Activated CD4-positive, alpha-beta memory T cell treated with anti-CD3 and anti-CD28 coated beads for 36 hours (primary cell): ENCODE results near the gene CARM1. TPM values are rescaled to one million over a fixed set of nuclear protein-coding genes. Genes with fewer than 3 reads are reported as not detected.

Source experiments
- CTCF ChIA-PET: fragments of 350-600 bp; sonication (Branson Sonifier 250); formaldehyde crosslinking; loops from one replicate; lab custom pipeline; 2021; ENCODE audit warnings: antibody characterized with exemption, inconsistent platforms; lab: Charles Lee
- POLR2A ChIA-PET: fragments of 350-600 bp; sonication (Branson Sonifier 250); formaldehyde crosslinking; loops from one replicate; lab custom pipeline; 2021; ENCODE audit warnings: antibody characterized with exemption; lab: Charles Lee
- DNase-seq: peaks from one replicate; pipeline ENCODE4 v3.0.0-alpha.2; 2020
- H3K27ac Mint-ChIP-seq: one replicate; pipeline ENCODE4 v1.8.0; 2021; ENCODE audit warnings: mixed read lengths
- H3K27me3 Mint-ChIP-seq: one replicate; pipeline ENCODE4 v1.8.0; 2021; ENCODE audit warnings: mixed read lengths
- H3K36me3 Mint-ChIP-seq: one replicate; pipeline ENCODE4 v1.8.0; 2021; ENCODE audit warnings: mixed read lengths
- H3K4me1 Mint-ChIP-seq: one replicate; pipeline ENCODE4 v1.8.0; 2021; ENCODE audit warnings: low read depth, mixed read lengths
- H3K4me3 Mint-ChIP-seq: one replicate; pipeline ENCODE4 v1.8.0; 2021; ENCODE audit warnings: mild to moderate bottlenecking, mixed read lengths
- H3K9me3 Mint-ChIP-seq: one replicate; pipeline ENCODE4 v1.8.0; 2021; ENCODE audit warnings: mixed read lengths
- intact Hi-C: fragments of 100-400 bp; cut with micrococcal nuclease; formaldehyde crosslinking; loops from one replicate; pipeline ENCODE4 v1.15.1; 2023
- total RNA-seq, 2 experiments: library from RNA; stranded (reverse); gene quantifications; one replicate each; pipeline ENCODE4 v1.2.3, GENCODE V29; 2021

Gene CARM1
- total RNA-seq = 10 to 100 TPM; 75.0 to 78.3 TPM

DNA sequence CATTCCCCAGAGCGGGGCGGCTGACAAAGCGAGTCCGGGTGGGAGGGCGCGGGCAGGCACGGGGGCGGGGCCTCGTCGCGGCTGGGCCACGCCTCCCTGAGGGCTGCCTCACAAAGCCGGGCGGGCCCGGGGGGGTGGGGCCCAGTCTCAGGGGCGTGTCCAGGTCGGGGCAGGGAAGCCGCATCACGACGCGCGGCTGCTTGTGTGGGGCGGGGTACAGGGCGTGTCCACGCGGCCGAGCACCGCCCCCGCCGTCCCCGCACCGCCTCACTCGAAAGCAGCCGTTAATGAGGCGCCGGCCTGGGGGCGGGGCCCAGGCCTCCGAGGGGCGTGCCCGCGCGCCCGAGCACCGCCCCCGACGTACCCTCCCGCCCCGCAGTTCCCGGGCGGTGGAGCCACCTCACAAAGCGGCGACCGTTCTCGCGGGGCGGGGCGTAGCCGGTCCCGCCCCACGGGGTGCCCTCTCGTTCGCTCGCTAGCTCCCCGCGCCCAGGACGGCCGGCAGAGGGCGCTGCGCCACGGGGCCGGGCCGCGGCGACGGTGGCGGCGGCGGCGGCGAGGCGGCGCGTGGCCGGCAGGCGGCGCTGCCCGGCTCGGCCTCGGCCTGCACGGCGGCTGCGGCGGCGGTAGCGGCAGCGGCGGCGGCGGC, at the start of gene CARM1:
Gene CARM1 (plus strand): TSS at position 599 of the 649 bp plus-strand sequence. CDS start 150 bp downstream, outside the sequence.
- CTCF ChIA-PET = interaction anchor here (0.5 to 4.1 kb wide), 17 partner anchors 9 to 570 kb away, joined by 3 to 30 read pairs (median 4); partner anchors contain the start of genes DNM2 and TMED1
- peak within 1 kb of the TSS; percentile 79 for H3K4me3 Mint-ChIP-seq
- peaks cover 25% of the 10 kb centered on the region for H3K4me1 Mint-ChIP-seq
- H3K27me3 Mint-ChIP-seq = no peaks in the 10 kb centered on the region
- peak; percentile 99 for DNase-seq
- intact Hi-C loops = loop anchor here (2.0 to 5.0 kb wide), 4 partner anchors 34 to 224 kb away; partner anchors contain the start of genes SMARCA4 and TMED1
- peak within 1 kb of the TSS; percentile 96 for H3K27ac Mint-ChIP-seq
- POLR2A ChIA-PET = interaction anchor here (0.6 to 1.0 kb wide), 4 partner anchors 35 to 367 kb away, joined by 3 to 4 read pairs (median 3); partner anchors contain the start of gene TMED1
- H3K36me3 Mint-ChIP-seq = peaks cover 3% of the 10 kb centered on the region
- H3K9me3 Mint-ChIP-seq = no peaks in the 10 kb centered on the region

DNA sequence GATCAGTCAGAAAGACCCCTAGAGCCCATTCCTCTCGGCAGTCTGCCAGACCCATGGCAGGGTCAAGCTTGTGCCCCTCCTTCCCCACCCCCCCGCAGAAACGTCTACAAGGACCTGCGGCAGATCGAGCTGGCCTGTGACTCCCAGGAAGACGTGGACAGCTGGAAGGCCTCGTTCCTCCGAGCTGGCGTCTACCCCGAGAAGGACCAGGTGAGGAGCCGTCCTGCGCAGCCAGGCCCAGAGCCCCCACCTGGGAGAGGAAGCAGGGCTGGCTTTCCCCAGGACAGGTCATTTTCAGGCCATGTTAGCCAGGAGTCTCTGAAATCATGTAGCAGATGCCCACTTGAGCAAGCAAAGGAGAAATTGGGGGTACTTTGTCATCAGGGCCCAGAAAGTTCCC, 47.7 kb upstream of the CARM1 start:
- H3K27me3 Mint-ChIP-seq = no peaks in the 10 kb centered on the region

GRCh38 chr19:10826231-10826630, 45.1 kb upstream of the CARM1 start:
- Mint-ChIP-seq H3K27ac (no peak overlapping the region), H3K9me3 (no peaks in the 10 kb centered on the region), H3K4me1 (no peaks in the 10 kb centered on the region), H3K36me3 (peaks cover 15% of the 10 kb centered on the region), H3K4me3 (no peak overlapping the region), H3K27me3 (no peaks in the 10 kb centered on the region)
- no peak for DNase-seq
- intact Hi-C loops = no loop called here
- ChIA-PET POLR2A (no interaction called here), CTCF (interaction anchor here (0.6 to 1.8 kb wide), 3 partner anchors 38 to 633 kb away, joined by 4 to 7 read pairs (median 4); no protein-coding TSS in a partner anchor)

More for the DNA sequence above, 47.7 kb upstream of the CARM1 start:
- ChIA-PET POLR2A (interaction anchor here (0.6 to 1.9 kb wide), 3 partner anchors 12 to 559 kb away, joined by 3 to 4 read pairs (median 3); partner anchors contain the start of gene TMED1), CTCF (interaction anchor here (2.3 kb wide), 1 partner anchor 41 kb away, joined by 8 read pairs; no protein-coding TSS in a partner anchor)
- Mint-ChIP-seq H3K27ac (no peak overlapping the region), H3K9me3 (no peaks in the 10 kb centered on the region), H3K4me1 (no peaks in the 10 kb centered on the region), H3K4me3 (no peak overlapping the region), H3K36me3 (peaks cover 32% of the 10 kb centered on the region)
- DNase-seq = no peak
- intact Hi-C loops = no loop called here

- ChIA-PET CTCF (interaction anchor here (1.0 to 1.8 kb wide), 2 partner anchors 32 to 37 kb away, joined by 3 to 7 read pairs; no protein-coding TSS in a partner anchor), POLR2A (no interaction called here)
- Mint-ChIP-seq H3K27me3 (no peaks in the 10 kb centered on the region), H3K4me3 (no peak overlapping the region), H3K27ac (no peak overlapping the region), H3K9me3 (no peaks in the 10 kb centered on the region), H3K4me1 (no peaks in the 10 kb centered on the region), H3K36me3 (peaks cover 15% of the 10 kb centered on the region)
- intact Hi-C loops = no loop called here
- DNase-seq = no peak
Measured at GRCh38 chr19:10826846-10827245, 44.5 kb upstream of the CARM1 start.

- DNase-seq = no peak
- peaks cover 11% of the 10 kb centered on the region for H3K36me3 Mint-ChIP-seq
- no peak overlapping the region for H3K27ac Mint-ChIP-seq
- no peaks in the 10 kb centered on the region for H3K4me1 Mint-ChIP-seq
- H3K27me3 Mint-ChIP-seq = no peaks in the 10 kb centered on the region
- H3K9me3 Mint-ChIP-seq = no peaks in the 10 kb centered on the region
- H3K4me3 Mint-ChIP-seq = no peak overlapping the region
- POLR2A ChIA-PET = no interaction called here
- intact Hi-C loops = no loop called here
- CTCF ChIA-PET = interaction anchor here (1.8 to 1.9 kb wide), 2 partner anchors 35 to 111 kb away, joined by 8 to 12 read pairs; partner anchors contain the start of gene DNM2
Measured at GRCh38 chr19:10828981-10829821, 42.2 kb upstream of the CARM1 start.

DNA sequence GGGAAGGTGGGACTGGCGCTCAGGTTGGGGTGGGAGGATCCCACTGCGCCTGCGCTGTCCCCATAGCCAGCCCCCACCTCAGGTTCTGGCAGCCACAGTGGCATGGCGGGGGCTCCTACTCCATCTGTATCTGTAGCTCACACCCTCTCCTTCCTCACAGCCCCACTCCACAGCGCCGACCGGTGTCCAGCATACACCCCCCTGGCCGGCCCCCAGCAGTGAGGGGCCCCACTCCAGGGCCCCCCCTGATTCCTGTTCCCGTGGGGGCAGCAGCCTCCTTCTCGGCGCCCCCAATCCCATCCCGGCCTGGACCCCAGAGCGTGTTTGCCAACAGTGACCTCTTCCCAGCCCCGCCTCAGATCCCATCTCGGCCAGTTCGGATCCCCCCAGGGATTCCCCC, 41.4 kb upstream of the CARM1 start:
- H3K27me3 Mint-ChIP-seq = no peaks in the 10 kb centered on the region
- intact Hi-C loops = no loop called here
- H3K27ac Mint-ChIP-seq = no peak overlapping the region
- peaks cover 9% of the 10 kb centered on the region for H3K36me3 Mint-ChIP-seq
- H3K4me3 Mint-ChIP-seq = no peak overlapping the region
- no peaks in the 10 kb centered on the region for H3K4me1 Mint-ChIP-seq
- POLR2A ChIA-PET = no interaction called here
- CTCF ChIA-PET = interaction anchor here (1.8 to 1.9 kb wide), 2 partner anchors 34 to 112 kb away, joined by 8 to 12 read pairs; partner anchors contain the start of gene DNM2
- DNase-seq = no peak
- no peaks in the 10 kb centered on the region for H3K9me3 Mint-ChIP-seq

GRCh38 chr19:10830370-10830769, 41.0 kb upstream of the CARM1 start:
- Mint-ChIP-seq H3K4me3 (no peak overlapping the region), H3K27ac (no peak overlapping the region), H3K27me3 (no peaks in the 10 kb centered on the region), H3K9me3 (no peaks in the 10 kb centered on the region), H3K4me1 (peaks cover 1% of the 10 kb centered on the region), H3K36me3 (peaks cover 10% of the 10 kb centered on the region)
- no peak for DNase-seq
- CTCF ChIA-PET = no interaction called here
- intact Hi-C loops = no loop called here
- POLR2A ChIA-PET = no interaction called here

DNA sequence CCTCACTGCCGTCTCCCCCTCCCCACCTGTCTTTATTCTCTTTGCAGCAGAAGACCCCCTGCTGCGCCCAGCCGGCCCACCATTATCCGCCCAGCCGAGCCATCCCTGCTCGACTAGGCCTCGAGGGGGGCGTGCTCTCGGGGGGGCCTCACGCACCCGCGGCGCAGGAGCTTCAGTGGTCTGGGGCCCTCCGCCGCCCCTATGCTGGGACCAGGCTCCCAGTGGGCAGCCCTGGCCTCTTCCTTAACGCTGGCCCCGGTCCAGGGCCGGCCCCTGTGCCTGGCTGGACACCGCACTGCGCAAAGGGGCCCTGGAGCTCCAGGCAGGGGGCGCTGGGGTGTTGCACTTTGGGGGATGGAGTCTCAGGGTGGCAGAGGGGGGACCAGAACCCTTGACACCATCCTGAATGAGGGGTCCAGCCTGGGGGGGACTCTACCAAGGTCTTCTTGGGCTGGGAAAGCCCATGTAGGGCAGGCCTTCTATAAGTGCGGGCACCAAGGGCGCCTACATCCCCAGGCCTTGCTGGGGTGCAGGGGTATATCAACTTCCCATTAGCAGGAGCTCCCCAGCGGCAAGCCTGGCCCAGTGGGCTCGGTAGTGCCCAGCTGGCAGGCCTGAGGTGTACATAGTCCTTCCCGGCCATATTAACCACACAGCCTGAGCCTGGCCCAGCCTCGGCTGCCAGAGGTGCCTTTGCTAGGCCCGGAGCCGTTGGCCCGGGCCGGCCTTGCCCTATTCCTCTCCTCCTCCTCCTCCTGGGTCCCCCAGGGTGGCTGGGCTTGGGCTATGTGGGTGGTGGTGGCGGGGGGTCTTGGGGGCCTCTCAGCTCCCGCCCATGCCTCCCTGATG, 40.2 kb upstream of the CARM1 start:
- ChIA-PET POLR2A (no interaction called here), CTCF (interaction anchor here (1.6 kb wide), 1 partner anchor 33 kb away, joined by 4 read pairs; no protein-coding TSS in a partner anchor)
- Mint-ChIP-seq H3K4me1 (peaks cover 4% of the 10 kb centered on the region), H3K27ac (no peak overlapping the region), H3K9me3 (no peaks in the 10 kb centered on the region), H3K27me3 (no peaks in the 10 kb centered on the region), H3K36me3 (peaks cover 8% of the 10 kb centered on the region), H3K4me3 (no peak overlapping the region)
- intact Hi-C loops = no loop called here
- no peak for DNase-seq

GRCh38 chr19:10831987-10832938, 39.1 kb upstream of the CARM1 start:
- H3K4me1 Mint-ChIP-seq = peaks cover 15% of the 10 kb centered on the region
- intact Hi-C loops = no loop called here
- H3K9me3 Mint-ChIP-seq = peaks cover 5% of the 10 kb centered on the region
- no peak overlapping the region for H3K27ac Mint-ChIP-seq
- no peaks in the 10 kb centered on the region for H3K27me3 Mint-ChIP-seq
- POLR2A ChIA-PET = no interaction called here
- no peak overlapping the region for H3K4me3 Mint-ChIP-seq
- CTCF ChIA-PET = interaction anchor here (1.6 kb wide), 1 partner anchor 32 kb away, joined by 4 read pairs; no protein-coding TSS in a partner anchor
- H3K36me3 Mint-ChIP-seq = peaks cover 9% of the 10 kb centered on the region
- DNase-seq = no peak

DNA sequence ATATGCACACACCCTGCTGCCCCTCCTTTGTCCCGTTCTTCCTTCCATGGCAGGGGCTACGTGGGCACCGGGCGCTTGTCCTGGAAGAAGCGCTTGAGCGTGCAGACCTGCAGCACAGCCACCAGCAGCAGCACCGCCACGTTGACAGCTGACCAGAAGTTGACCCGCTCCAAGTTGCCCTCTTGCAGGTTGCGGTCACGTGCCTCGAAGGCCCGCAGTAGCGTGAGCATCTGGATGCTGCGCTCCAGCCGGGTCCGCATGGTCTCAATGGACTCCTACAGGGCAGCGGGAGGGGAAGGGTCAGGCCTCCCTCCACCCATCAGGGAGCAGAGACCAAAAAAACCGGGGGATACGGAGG, 38.4 kb upstream of the CARM1 start:
- H3K4me1 Mint-ChIP-seq = peaks cover 15% of the 10 kb centered on the region
- no peak for DNase-seq
- H3K4me3 Mint-ChIP-seq = no peak overlapping the region
- CTCF ChIA-PET = no interaction called here
- H3K27me3 Mint-ChIP-seq = no peaks in the 10 kb centered on the region
- POLR2A ChIA-PET = no interaction called here
- no peak overlapping the region for H3K27ac Mint-ChIP-seq
- intact Hi-C loops = no loop called here
- peaks cover 5% of the 10 kb centered on the region for H3K9me3 Mint-ChIP-seq
- peaks cover 9% of the 10 kb centered on the region for H3K36me3 Mint-ChIP-seq
